ENCODE results near the gene CCN6. TPM values are rescaled to one million over a fixed set of nuclear protein-coding genes. Genes with fewer than 3 reads are reported as not detected.
"Not testable (repeated sequence)": the region's sequence is repeated elsewhere in the genome, so short reads cannot be mapped to it uniquely, and the experiment has no call there.

CCN6 gene
- total RNA-seq, 1 experiment from 2014 or later = not detected

DNA sequence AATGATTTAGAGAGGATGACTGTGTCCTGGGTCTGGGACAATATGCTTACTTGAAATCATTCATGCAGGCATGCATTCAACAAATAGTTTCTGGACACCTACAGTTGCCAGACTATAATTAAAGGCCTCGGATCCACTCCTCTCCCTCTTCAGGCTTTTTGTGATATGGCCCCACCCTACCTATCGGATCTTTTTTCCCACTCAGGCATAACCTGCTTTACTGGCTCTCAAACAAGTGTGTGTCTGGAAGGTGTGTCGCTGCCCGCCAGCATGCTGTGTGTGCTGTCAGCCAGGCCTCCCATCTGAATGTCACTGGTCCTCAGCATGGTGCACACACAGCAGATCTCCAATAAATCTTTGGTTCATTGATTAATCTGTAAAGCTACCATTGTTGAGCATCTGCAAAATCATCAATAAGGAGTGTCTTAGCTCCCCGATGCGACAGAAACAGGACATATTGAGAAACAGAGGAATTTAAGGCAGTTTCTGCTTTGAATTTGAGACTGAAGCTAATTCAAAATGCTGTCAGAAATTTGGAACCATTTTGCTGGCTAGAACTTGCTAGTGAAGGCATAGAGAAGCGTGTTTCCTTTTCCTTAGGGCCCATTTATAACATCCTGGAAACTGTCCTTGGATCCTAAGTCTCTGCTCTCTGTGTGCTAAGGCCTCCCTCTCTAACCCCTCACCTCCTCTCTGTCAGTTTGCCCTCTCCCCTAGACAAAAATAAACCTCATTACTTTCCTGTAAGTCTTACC, 23.5 kb upstream of the CCN6 start:
- DNase-seq (ENCODE audit: low spot score) = no peak

DNA sequence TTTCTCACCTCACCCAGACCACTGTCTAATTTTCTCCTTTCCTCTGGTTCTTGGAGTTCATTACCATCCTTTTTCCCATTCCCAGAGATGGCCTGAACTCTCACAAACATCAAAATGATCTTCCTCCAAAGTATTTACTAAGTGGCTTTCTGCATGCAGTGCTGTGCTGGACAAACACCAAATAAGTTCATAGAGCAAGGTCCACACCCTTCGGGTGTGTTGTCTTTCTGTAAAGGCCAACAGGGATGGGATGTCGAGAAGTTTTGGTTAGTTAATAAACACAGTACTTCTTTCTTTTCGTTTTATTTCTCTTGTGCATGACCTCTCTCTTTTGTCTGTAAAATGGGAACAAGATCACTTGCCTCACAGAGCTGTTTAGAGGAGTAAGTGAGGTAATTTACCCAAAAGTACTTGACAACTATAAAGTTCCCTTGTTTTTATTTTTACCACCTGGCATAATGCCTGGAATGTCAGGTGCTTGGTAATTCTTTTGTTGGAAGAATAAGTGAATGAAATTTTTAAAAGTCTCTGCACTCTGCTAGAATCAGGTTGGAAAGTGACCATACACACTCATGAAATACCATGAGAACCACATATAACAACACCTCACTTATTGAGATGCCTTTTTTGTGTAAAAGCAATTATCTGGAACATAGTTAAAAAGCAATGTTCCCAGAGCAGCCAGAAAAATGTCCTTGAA, 22.8 kb upstream of the CCN6 start:
- DNase-seq (ENCODE audit: low spot score) = no peak

DNA sequence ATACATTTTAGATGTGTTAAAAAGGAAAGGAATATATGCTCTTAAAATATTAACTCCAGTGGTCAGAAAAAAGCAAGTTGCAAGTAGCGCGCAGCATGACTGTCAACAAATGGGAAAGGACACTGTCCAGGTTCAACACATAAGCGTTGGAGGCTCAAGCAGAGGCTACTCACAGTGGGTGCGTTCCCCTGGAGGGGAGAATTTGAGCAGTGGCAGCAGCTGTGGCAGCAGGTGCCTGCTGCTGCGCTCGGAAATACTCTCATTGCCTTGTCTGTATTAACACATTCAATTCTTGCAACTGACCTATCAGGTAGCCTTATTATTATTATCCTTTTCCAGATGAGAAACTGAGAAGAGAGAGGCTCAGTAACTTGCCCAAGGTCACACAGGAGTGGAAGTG, 21.9 kb upstream of the CCN6 start:
- no peak for DNase-seq (ENCODE audit: low spot score)

DNA sequence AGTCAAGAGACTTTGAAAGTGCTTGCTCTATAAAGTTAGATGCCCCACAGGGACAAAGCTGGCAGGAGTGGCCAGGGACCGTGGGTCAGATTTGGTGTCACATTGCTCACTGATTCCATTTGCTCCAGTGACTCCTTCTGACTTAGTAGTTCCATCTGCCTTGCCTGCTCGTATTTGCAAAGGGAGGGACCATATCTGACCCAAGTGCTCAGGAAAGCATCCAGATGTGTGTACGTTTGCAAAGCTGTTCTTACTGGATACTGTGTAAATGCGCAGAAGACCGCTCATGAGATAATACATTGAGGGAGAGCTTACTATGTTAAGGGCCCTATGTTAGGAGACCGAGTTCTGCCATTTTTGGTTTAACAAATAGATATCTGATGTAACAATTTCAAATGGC, 21.2 kb upstream of the CCN6 start:
- no peak for DNase-seq (ENCODE audit: low spot score)

DNA sequence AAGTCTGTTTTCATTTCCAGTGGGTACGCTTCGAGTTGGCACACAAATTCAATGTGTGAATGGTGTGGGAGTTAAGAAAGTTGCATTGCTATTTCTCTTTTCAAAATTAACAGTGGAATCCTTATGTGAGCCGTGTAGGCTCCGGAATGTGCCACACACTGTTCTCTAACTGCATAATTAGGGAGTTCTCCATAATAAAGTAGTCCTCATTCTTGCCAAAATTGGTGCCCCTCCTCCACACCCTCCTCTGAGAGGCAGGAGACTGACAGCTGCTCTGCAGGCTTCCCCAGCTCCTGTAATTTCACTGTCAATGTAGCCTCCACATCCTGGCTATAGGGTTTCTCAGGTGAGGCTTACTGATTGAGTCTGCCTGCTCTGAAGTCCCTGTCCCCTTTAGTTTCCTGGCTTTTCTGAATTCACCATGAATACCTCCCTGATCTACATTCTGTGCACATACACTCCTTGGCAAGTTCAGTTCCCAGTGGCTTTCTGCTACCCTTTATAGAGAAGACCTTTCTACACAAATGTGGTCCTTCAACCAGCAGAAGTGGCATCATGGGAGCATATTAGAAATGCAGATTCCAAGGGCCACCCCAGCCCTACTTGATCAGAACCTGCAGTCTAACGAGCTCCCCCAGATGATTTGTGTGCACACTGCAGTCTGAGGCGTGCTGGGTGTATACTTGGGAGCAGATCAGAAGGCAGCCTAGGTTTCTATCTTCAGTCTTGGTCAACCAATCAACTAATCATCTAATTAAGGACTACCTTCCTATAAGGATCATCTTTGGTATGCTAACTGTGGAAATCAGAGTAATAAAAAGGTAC, 19.9 kb upstream of the CCN6 start:
- no peak for DNase-seq (ENCODE audit: low spot score)

DNA sequence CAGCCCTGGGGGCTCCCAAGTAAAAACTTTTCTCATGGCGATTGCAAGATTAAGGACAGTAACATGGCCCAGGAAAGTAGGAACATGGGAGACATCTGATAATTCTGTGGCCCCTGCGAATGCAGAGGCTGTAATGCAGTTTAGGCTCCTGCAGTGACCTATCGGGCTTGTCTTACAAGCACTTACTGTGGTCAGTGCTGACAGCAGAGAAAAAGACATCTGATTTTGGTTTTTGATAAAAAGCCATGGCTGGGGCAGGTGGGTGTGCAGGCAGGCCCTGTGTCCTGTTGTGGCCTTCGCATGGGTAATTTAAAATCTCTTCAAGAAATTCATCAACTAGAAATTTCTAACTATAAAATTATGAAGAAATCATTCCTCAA, 19.3 kb upstream of the CCN6 start:
- no peak for DNase-seq (ENCODE audit: low spot score)

DNA sequence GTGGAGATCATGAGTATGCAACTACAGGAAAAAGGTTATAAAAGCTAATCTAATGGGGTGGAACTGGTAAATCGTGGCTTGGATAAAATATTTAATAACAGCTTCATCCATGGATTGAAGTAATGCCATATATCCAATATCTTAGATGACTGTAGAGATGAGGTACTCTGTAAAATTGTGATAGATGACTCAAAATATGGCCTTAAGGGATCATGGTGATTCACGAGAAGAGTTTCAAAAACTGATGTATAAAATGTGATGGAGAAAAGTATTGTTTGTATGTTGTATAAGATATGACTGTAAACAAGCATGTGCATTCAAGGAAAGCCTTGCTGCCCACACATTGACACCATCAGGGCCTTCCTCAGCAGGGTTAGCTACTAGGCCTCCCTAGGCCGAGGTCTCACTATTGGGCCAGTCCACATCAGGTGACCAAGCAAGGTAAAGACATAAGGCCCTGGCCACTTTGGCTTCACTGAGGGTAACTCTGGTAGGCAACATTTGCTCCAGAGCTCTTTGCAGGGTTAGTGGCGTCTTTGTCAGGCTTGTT, 17.7 kb upstream of the CCN6 start:
- no peak for DNase-seq (ENCODE audit: low spot score)

DNA sequence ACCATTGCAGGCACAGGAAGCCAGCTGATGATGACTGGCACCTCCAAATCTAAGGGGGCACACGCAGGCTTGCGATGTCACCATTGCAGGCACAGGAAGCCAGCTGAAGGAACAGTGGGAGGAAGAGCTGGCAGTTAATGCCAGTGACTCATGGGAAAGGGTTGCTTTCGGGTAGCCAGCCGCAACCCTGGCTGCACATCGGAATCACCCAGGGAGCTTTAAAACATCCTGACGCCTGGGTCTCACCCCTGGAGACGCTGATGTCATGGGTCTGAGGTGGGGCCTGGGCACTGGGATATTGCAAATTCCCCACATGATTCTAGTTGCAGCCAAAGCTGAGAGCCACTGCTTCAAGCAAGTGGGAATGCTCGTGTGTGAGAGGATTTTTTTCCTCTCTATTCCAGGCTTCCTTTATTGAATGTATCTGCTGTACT, 16.1 kb upstream of the CCN6 start:
- peak; percentile 79 for DNase-seq (ENCODE audit: low spot score)

DNA sequence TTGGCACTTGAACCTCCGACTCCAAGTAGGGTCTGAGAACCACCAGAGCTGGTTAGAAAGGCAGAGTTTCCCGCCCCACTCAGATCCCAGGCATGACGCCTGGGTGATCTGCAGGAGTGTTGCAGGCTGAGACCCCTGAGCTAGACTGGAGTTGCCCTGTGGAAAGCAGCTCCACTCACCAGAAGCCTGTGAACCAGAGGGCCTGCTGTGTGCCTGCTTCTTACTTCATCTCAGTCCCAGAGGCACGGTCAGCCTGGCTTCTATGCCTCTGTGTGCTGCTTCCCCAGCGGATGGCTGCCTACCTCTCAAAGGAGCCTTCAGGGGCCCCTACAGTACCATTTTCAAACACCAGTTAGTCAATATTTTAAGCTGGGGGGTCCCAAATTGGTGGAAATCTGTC, 15.6 kb upstream of the CCN6 start:
- no peak for DNase-seq (ENCODE audit: low spot score)

DNA sequence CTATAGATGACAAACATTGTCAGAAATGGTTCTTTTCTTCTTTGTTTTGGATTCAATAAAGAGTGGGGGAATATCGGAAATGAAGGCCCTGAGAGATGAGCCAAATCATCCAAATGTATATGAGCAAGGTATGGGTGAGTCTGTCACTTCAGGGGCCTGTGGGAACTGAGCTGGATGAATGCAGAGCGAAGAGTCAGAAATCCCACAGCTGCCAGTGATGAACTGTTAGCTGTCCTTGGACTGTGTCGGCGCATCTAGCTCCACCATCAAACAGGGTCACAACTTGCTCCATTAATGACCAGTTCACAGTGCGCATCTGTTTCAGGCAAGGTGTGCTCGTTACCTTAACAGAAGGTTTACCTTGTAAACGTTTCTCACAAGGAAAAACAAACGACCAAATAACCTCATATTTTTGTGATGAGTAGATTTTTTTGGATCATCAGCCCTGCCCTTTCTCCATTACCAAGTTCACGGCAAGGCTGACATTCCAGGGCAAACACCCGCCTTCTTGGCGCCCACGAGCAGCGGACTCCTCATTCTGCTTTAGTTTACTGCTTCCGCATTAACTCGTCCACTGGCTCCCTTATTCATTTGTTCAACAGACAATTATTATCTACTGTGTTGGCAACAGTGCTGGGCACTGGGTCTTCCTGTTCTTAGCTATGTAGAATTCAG, 15.0 kb upstream of the CCN6 start:
- DNase-seq (ENCODE audit: low spot score) = no peak

DNA sequence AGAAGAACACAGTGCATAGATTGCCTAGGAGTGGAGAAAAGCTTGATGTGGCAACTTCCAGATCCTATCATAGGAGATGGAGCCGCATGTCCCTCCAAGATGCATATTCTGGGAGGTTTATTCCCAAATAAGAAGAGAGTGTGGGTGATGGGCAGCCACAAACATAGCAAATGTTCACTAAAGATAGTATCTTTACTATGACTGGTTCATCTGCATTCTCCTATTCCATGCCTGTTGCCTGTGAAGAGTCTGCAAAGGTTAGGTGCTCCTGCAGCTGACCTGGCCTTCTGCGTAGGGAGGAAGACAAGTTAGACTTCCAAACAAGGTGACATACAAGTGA, 14.5 kb upstream of the CCN6 start:
- DNase-seq (ENCODE audit: low spot score) = no peak

DNA sequence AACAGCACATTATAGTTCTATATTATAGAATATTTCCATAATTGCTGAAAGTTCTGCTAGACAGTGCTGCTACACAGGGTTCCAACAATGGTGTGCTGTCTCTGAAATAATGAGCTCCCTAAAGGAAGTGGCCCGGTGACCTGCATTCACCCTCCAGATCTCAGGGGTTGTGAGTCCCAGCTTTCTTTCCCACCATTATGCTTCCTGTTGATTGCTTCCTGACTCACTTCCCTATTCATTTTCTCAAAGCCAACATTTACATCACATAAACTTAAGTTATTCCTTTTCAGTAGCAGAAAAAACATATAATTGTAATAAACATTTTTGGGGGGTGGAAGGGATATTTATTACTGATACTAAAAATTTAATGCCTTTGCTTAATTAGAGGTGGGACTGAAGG, 12.9 kb upstream of the CCN6 start:
- no peak for DNase-seq (ENCODE audit: low spot score)

DNA sequence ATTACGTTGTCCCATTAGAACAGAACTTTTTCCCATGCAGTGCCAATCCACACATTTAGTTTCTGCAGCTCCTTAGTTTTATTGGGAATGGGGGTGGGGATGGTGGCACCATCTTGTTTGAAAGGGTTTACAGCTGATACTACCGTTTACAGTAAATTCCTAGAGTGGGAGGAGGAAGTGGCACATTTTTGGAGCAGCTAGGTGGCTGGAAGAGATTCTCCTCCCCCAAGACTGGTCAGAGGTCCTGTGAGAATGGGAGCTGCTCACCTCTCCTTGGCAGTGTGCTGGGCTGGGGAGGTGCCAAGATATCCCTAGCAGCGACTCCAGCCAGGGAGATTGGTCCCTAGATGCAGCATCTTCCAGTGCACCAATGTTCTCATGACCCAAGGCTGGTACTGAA, 12.4 kb upstream of the CCN6 start:
- DNase-seq (ENCODE audit: low spot score) = no peak

DNA sequence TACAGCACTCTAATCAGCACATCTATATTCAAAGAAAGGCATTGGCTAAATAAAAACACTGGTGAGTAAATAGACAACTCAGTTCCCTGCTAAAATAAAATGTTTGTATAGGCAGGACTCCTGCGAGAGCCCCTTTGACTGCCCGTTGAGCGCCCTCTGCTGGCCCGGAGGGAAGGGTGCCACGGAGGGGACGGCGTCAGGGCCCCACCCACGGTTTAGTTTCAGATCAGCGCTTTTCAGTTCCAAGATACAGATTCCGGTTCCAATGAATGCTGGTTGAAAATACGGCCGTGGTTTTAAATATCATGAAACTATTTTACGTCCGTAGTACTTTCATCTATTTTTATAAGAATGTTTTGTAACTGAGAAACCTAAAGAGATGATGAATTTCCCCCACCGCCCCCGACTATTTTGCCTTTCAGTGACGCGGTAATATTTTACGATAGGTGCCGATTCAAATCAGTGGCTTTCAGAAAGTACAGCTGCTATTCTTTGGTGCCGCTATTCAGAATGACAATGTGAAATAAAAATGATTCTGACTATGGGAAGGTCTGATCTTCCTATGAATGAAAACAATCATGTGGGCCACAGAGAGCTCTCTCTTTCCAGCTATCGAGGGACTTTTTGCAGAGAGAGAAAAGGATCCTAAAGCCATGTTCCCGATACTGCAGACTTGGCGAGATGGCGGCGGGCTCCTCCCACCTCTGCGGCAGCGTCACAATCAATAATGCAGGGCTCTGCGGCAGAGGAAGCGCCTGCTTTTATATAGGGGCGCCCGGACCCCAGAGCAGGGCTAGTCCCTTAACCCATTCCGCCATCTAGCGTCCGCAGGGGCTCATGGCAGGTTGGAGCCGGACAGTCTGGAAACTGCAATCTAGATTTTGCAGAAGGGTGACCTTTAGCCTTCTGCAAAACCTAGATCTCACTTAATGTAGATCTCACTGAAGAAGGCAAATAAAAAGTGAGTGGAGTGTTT, 10.6 kb upstream of the CCN6 start:
- peak; percentile 79 for DNase-seq (ENCODE audit: low spot score)

DNA sequence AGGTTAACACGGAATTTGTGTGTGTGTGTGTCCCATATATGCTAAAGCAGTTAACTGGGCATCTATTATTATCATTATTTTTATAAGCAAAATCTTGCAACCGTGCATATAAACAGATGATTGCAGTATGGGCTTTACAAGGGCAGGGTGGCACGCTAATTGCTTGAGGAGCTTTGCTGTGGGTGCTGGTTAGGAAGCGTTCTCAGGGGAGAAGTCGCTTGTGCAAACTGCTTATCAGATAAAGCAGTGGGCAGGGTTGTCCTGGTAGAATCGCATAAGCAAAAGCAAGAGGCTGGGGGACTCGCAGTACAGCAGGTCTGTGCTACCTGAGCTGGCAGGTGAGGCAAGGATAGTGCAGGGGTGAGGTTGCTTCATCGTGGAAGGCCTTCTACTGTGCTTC, 9.7 kb upstream of the CCN6 start:
- no peak for DNase-seq (ENCODE audit: low spot score)

DNA sequence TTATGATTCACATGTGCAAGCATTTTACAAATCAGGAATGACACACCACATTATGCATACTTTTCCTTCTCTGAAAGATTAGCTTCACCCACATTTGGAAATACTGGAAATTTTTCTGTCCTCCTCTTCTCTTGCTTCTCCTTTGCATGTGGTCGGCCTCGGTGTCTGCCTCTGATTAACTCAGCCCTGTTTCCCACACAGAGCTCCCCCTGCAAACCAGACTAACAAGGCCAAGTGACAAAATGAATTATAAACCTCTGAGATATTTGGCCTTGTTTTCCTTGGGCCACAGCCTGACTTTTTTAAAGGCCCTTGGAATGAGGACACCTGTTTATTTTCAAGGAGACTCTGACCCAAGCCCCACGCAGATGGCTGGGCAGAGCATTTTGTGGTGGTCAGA, 9.0 kb upstream of the CCN6 start:
- no peak for DNase-seq (ENCODE audit: low spot score)

DNA sequence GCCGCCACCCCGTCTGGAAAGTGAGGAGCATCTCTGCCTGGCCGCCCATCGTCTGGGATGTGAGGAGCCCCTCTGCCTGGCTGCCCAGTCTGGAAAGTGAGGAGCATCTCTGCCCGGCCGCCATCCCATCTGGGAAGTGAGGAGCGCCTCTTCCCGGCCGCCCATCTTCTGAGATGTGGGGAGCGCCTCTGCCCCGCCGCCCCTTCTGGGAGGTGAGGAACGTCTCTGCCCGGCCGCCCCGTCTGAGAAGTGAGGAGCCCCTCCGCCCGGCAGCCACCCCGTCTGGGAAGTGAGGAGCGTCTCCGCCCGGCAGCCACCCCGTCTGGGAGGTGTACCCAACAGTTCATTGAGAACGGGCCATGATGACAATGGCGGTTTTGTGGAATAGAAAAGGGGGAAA, 6.4 kb upstream of the CCN6 start:
- not testable (repeated sequence) for DNase-seq (ENCODE audit: low spot score)

DNA sequence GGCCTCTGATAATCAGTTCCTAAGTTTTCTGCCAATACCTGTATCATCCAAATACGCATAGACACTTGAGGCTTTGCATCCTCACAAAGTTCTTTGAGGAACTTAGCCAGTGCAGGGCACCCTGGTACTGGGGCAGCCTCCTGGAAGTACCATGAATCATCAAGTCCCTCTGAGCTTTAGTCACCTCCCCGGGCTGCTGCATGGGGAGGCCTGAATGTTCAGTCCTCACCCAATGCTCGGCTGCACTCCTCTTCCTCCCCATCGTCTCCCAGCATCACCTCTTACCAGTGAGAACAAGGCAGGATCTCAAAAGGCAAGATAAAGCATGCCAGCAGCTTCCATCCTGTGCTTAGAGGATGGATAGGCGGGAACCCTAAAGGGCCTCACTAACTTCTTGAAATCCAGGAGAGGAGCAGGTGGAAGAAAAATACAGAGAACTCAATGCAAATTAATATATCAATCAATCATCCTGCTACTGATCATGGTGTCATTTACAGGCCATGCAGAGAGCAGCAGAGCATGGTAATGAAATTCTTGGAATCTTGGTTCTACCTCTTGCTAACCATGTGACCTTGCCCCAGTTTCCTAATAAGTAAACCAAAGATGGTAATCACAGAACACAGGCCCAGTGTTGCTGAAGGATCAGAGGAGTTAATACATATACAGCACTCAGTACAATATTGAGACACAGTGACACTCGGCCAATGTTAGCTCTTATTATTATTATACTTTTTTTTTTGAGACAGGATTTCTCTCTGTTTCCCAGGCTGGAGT, 4.7 kb upstream of the CCN6 start:
- DNase-seq (ENCODE audit: low spot score) = no peak

DNA sequence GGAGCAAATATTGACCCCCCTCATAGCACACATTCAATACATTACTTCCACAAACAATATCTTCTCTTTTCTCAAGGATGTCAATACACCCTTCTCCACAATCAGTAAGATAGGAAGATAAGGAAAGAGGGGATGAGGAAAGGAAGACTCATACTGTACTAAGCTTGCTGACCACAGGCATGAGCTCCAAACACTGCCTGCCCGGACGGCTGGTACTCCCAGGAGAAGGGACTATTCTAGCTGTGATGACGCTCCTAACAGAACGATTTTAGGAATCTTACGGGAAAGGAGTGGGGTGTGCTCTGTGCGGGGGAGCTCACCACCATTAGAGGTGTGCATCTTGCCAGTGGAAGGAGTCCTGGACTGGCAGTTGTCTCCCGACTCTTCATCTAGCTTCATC, 3.9 kb upstream of the CCN6 start:
- no peak for DNase-seq (ENCODE audit: low spot score)

DNA sequence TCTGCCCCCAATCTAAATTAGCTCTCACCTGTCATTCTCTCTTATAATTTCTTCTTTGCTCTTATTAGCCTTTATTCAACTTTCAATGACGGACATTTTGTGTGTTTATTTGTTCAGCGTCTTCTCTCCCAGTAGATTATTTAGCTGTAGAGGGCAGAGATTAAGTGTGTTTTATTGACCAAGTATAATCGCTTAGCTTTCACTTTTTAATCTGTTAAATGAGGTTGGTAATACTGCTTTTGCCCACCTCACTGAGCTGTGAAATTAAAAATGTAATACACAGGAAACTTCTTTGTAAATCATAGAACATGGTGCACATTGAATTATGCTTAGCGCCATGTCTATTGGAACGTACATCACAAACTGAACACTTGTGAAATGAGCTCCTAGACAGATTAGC, 3.5 kb upstream of the CCN6 start:
- DNase-seq (ENCODE audit: low spot score) = no peak
